Measurements from ENCODE around the gene HAUS3.

HAUS3 gene

GRCh38 chr4:2248821-2249261 lies 6.9 kb upstream of the HAUS3 start:
- no peak overlapping the region for H3K27ac ChIP-seq (ENCODE audit: low read length)
- no peak overlapping the region for H3K4me3 ChIP-seq (ENCODE audit: low read length in 2 of 2)
- no peak overlapping the region for H3K9ac ChIP-seq (ENCODE audit: low read length in 2 of 2)
- no peaks in the 10 kb centered on the region for H3K9me3 ChIP-seq (ENCODE audit: control insufficient read depth in 2 of 2, low read length in 2 of 2)
- H3K27me3 ChIP-seq (ENCODE audit: control insufficient read depth in 1 of 2, insufficient read depth in 2 of 2, low read length in 2 of 2): no peaks in the 10 kb centered on the region
- H3K36me3 ChIP-seq (ENCODE audit: control insufficient read depth in 2 of 2, insufficient read depth in 2 of 2, low read length in 2 of 2): peaks cover 20 to 24% of the 10 kb centered on the region in 2 donors
- H3K4me1 ChIP-seq (ENCODE audit: control insufficient read depth, insufficient read depth, low read length): peaks cover 10% of the 10 kb centered on the region

DNA sequence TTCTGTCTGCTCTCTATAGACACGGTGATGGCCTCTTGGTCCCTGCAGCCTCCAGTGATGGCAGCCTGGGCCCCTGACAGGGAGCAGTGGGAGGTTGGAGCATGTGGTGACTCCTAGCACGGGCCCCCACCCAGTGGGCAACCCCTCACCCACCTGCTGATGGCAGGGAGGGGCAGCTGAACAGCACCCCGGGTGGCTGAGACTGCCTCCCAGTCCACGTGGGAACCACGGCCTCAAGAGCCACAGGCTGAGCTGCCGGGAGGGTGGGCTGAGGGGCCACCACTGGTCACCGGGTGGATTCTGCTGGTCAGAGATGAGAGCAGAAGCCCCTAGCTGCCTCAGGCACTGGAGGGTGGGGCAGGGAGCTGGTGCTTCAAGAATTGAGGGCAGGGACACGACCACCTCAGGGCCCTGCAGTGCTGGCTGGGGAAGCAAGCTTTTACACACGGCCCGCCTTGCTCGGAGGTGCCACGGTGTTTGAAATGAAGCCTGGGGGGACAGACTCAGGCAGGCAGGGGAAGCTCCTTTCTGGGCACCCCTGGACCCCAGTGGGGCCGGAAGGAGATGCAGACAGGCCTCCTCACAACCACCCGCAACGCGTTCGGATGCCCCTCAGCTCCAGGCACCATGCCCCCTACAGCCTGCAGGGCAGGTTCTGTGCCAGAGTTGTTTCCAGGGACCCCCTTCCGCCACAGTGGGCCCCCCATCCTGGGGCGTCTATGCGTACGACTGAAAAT lies 6.3 kb upstream of the HAUS3 start:
- H3K27ac ChIP-seq (ENCODE audit: low read length): no peak overlapping the region
- H3K9me3 ChIP-seq (ENCODE audit: control insufficient read depth in 2 of 2, low read length in 2 of 2): no peaks in the 10 kb centered on the region
- H3K27me3 ChIP-seq (ENCODE audit: control insufficient read depth in 1 of 2, insufficient read depth in 2 of 2, low read length in 2 of 2): no peaks in the 10 kb centered on the region
- no peak overlapping the region for H3K9ac ChIP-seq (ENCODE audit: low read length in 2 of 2)
- peaks cover 19 to 20% of the 10 kb centered on the region in 2 donors for H3K36me3 ChIP-seq (ENCODE audit: control insufficient read depth in 2 of 2, insufficient read depth in 2 of 2, low read length in 2 of 2)
- no peak overlapping the region for H3K4me3 ChIP-seq (ENCODE audit: low read length in 2 of 2)
- H3K4me1 ChIP-seq (ENCODE audit: control insufficient read depth, insufficient read depth, low read length): peaks cover 6% of the 10 kb centered on the region

GRCh38 chr4:2247128-2248043 lies 5.5 kb upstream of the HAUS3 start:
- Histone ChIP-seq H3K4me3 (ENCODE audit: low read length in 2 of 2) (no peak overlapping the region), H3K9me3 (ENCODE audit: control insufficient read depth in 2 of 2, low read length in 2 of 2) (no peaks in the 10 kb centered on the region), H3K9ac (ENCODE audit: low read length in 2 of 2) (no peak overlapping the region), H3K27ac (ENCODE audit: low read length) (no peak overlapping the region), H3K36me3 (ENCODE audit: control insufficient read depth in 2 of 2, insufficient read depth in 2 of 2, low read length in 2 of 2) (peaks cover 16 to 17% of the 10 kb centered on the region in 2 donors), H3K4me1 (ENCODE audit: control insufficient read depth, insufficient read depth, low read length) (peaks cover 5% of the 10 kb centered on the region), H3K27me3 (ENCODE audit: control insufficient read depth in 1 of 2, insufficient read depth in 2 of 2, low read length in 2 of 2) (no peaks in the 10 kb centered on the region)

GRCh38 chr4:2246384-2247127 lies 4.6 kb upstream of the HAUS3 start:
- Histone ChIP-seq H3K27me3 (ENCODE audit: control insufficient read depth in 1 of 2, insufficient read depth in 2 of 2, low read length in 2 of 2) (no peaks in the 10 kb centered on the region), H3K4me1 (ENCODE audit: control insufficient read depth, insufficient read depth, low read length) (peaks cover 6% of the 10 kb centered on the region), H3K27ac (ENCODE audit: low read length) (no peak overlapping the region), H3K9ac (ENCODE audit: low read length in 2 of 2) (no peak overlapping the region), H3K4me3 (ENCODE audit: low read length in 2 of 2) (no peak overlapping the region), H3K36me3 (ENCODE audit: control insufficient read depth in 2 of 2, insufficient read depth in 2 of 2, low read length in 2 of 2) (peaks cover 8 to 17% of the 10 kb centered on the region in 2 donors), H3K9me3 (ENCODE audit: control insufficient read depth in 2 of 2, low read length in 2 of 2) (no peaks in the 10 kb centered on the region)

DNA sequence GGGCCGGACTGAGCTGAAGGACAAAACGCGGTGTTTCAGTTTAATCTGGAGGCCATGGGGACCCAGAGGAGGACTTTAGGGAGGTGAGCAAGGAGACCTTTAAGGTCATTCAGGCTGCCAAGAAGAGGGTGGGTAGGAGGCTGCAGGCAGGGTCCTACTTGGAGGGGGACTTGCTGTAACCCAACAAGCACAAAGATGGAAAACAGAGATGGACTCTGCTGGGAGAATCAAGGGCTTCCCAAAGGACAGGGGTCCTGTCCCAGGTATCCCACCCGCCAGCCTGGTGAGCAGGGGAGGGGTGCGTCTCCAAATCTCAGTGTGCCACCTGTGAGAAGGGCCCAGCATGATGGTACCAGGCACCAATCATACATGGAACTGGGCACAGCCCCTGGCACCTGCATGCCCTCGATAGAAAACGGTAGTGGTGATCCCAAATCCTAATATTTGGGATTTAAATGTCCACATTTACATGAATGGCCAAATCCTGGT lies 3.9 kb upstream of the HAUS3 start:
- no peak overlapping the region for H3K9ac ChIP-seq (ENCODE audit: low read length in 2 of 2)
- peaks cover 8 to 17% of the 10 kb centered on the region in 2 donors for H3K36me3 ChIP-seq (ENCODE audit: control insufficient read depth in 2 of 2, insufficient read depth in 2 of 2, low read length in 2 of 2)
- H3K27me3 ChIP-seq (ENCODE audit: control insufficient read depth in 1 of 2, insufficient read depth in 2 of 2, low read length in 2 of 2): no peaks in the 10 kb centered on the region
- peaks cover 6% of the 10 kb centered on the region for H3K4me1 ChIP-seq (ENCODE audit: control insufficient read depth, insufficient read depth, low read length)
- no peak overlapping the region for H3K4me3 ChIP-seq (ENCODE audit: low read length in 2 of 2)
- peak overlapping the region; percentile 41 for H3K27ac ChIP-seq (ENCODE audit: low read length)
- no peaks in the 10 kb centered on the region for H3K9me3 ChIP-seq (ENCODE audit: control insufficient read depth in 2 of 2, low read length in 2 of 2)

DNA sequence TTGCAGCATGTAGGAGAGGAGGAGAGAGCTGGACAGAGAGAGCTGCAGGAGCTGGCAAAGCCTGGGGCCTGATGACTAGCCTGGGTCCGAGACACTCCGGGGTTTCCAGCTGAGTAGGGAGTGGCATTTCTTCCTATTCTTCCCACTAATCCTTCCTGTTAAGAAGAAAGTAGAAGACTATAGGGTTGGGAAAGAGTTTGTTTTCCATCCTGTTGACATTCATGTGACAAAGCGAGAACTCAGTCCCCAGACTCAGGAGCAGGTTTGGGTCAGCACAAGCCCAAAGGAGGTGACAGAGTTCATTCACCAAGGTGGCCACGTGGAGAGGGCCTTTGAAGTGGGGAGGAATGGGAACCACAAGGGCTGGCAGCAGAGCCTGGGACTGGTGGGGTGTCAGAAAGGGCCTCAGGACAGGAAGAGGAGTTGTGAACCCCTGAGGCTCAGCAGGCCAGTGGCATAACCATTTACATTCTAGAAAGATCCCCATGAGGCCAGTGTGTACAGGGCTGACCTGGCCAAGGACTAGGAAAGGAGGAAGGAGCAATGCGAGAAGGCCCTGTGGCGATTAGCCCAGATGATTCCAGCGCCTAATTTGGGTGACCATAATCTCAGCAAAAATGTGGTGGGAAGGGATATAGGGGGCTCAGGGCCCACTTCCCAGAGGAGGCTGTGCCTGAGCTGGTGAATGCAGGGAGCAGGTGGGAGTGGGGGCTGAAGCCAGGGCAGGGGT lies 3.3 kb upstream of the HAUS3 start:
- no peaks in the 10 kb centered on the region for H3K27me3 ChIP-seq (ENCODE audit: control insufficient read depth in 1 of 2, insufficient read depth in 2 of 2, low read length in 2 of 2)
- H3K36me3 ChIP-seq (ENCODE audit: control insufficient read depth in 2 of 2, insufficient read depth in 2 of 2, low read length in 2 of 2): peaks cover 8 to 15% of the 10 kb centered on the region in 2 donors
- H3K4me3 ChIP-seq (ENCODE audit: low read length in 2 of 2): no peak overlapping the region
- peak overlapping the region in 1 of 2 donors; percentile 5 for H3K9ac ChIP-seq (ENCODE audit: low read length in 2 of 2)
- peaks cover 6% of the 10 kb centered on the region for H3K4me1 ChIP-seq (ENCODE audit: control insufficient read depth, insufficient read depth, low read length)
- H3K9me3 ChIP-seq (ENCODE audit: control insufficient read depth in 2 of 2, low read length in 2 of 2): no peaks in the 10 kb centered on the region
- H3K27ac ChIP-seq (ENCODE audit: low read length): peak overlapping the region; percentile 41

DNA sequence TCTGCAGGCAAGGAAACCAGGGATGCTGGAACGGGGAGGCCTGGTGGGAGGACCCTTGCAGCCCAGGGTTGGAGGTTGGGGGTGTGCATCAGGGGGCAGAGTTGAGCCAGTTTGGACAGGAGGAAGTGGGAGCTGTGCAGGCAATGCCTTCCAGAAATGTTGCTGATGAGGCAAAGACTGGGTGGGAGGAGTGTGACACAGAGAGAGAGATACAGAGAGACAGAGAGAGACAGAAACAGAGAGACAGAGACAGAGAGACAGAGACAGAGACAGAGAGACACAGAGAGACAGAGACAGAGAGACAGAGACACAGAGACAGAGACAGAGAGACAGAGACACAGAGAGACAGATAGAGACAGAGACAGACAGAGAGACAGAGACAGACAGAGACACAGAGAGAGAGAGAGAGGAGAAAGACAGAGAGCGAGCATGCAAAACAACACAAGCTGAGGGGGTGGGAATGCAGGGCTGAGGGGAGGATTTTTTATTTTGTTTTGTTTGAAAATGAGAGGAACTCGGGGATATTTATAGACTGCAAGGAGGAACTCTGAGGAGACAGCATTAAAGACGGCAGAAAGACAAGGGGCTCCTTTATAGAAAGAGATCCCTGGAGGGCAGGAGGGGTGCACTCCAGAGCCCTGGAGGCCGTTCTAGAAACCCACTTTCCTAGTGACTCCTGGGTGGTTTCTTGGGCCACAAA lies 1.9 kb upstream of the HAUS3 start:
- Histone ChIP-seq H3K9me3 (ENCODE audit: control insufficient read depth in 2 of 2, low read length in 2 of 2) (no peaks in the 10 kb centered on the region), H3K36me3 (ENCODE audit: control insufficient read depth in 2 of 2, insufficient read depth in 2 of 2, low read length in 2 of 2) (peaks cover 0 to 5% of the 10 kb centered on the region in 2 donors), H3K27ac (ENCODE audit: low read length) (peak overlapping the region; percentile 7), H3K4me3 (ENCODE audit: low read length in 2 of 2) (peak overlapping the region in 1 of 2 donors; percentile 26), H3K4me1 (ENCODE audit: control insufficient read depth, insufficient read depth, low read length) (peaks cover 6% of the 10 kb centered on the region), H3K9ac (ENCODE audit: low read length in 2 of 2) (peak overlapping the region; percentile 6 to 12), H3K27me3 (ENCODE audit: control insufficient read depth in 1 of 2, insufficient read depth in 2 of 2, low read length in 2 of 2) (no peaks in the 10 kb centered on the region)

DNA sequence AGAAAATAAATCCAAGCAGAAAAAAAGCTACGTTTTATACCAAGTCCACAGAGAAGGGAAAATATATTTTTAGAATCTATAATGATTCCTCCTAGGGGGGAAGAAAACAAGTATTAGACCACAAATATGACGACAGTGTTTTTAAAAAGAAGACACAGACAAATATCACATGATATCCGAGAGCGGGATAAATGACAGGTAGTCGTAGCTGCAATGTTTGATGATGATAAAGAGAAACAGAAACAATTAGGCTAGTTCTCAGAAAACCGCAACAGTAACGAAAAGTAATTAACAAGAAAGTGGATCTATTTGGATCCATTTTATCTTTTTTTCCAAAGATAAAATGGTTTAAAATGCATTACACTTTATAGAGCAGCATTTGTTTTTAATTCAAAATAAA lies 918 bp downstream of the HAUS3 start:
- Histone ChIP-seq H3K9ac (ENCODE audit: low read length in 2 of 2) (peak overlapping the region; percentile 73), H3K36me3 (ENCODE audit: control insufficient read depth in 2 of 2, insufficient read depth in 2 of 2, low read length in 2 of 2) (no peaks in the 10 kb centered on the region), H3K4me1 (ENCODE audit: control insufficient read depth, insufficient read depth, low read length) (peaks cover 9% of the 10 kb centered on the region), H3K27ac (ENCODE audit: low read length) (no peak overlapping the region), H3K9me3 (ENCODE audit: control insufficient read depth in 2 of 2, low read length in 2 of 2) (no peaks in the 10 kb centered on the region), H3K27me3 (ENCODE audit: control insufficient read depth in 1 of 2, insufficient read depth in 2 of 2, low read length in 2 of 2) (no peaks in the 10 kb centered on the region), H3K4me3 (ENCODE audit: low read length in 2 of 2) (peak overlapping the region; percentile 84 to 87)

DNA sequence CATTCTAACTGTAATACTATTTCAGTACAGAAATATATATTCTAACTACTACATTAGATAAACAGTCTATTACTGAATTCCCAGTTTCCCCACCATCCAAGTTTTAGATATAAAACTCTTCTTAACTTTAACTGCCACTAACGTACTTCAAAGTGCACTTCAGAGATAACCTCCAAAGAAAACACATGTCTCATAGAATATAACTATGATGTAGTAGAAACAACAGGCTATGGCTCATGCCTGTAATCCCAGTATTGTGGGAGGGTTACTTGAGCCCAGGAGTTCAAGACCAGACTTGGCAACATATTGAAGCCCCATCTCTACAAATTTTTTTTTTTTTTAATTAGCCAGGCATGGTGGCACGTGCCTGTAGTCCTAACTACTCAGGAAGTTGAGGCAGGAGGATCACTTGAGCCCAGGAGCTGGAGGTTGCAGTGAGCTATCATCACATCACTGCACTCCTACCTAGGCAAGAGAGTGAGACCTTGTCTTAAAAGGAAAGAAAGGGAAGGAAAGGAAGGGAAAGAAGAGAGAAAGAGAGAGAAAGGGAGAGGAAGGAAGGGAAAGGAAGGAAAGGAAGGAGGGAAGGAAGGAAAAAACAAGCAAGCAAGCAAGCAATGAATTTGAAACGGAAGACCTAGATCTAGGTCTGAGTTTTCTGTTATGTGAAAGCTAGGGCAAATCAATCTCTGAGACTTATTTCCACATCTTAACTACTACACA lies 4.8 kb downstream of the HAUS3 start:
- no peaks in the 10 kb centered on the region for H3K27me3 ChIP-seq (ENCODE audit: control insufficient read depth in 1 of 2, insufficient read depth in 2 of 2, low read length in 2 of 2)
- H3K27ac ChIP-seq (ENCODE audit: low read length): no peak overlapping the region
- peaks cover 3 to 8% of the 10 kb centered on the region in 2 donors for H3K36me3 ChIP-seq (ENCODE audit: control insufficient read depth in 2 of 2, insufficient read depth in 2 of 2, low read length in 2 of 2)
- peaks cover 3% of the 10 kb centered on the region for H3K4me1 ChIP-seq (ENCODE audit: control insufficient read depth, insufficient read depth, low read length)
- no peaks in the 10 kb centered on the region for H3K9me3 ChIP-seq (ENCODE audit: control insufficient read depth in 2 of 2, low read length in 2 of 2)
- H3K4me3 ChIP-seq (ENCODE audit: low read length in 2 of 2): no peak overlapping the region
- no peak overlapping the region for H3K9ac ChIP-seq (ENCODE audit: low read length in 2 of 2)
